ENCODE data around the gene SKI.

SKI gene

GRCh38 chr1:2228157-2228594 is at the start of gene SKI:
Gene SKI (plus strand): TSS chr1:2228319. CDS start chr1:2228767, 448 bp downstream.
- DNase-seq: no peak

GRCh38 chr1:2178875-2179274 is 49.2 kb upstream of the SKI start:
- no peak for DNase-seq

GRCh38 chr1:2179283-2180013 is 48.7 kb upstream of the SKI start:
- DNase-seq: peak in 1 of 51 donors; percentile 63

GRCh38 chr1:2180297-2181245 is 47.5 kb upstream of the SKI start:
- no peak for DNase-seq

GRCh38 chr1:2181271-2181670 is 46.8 kb upstream of the SKI start:
- DNase-seq: no peak

- no peak for DNase-seq
Observed at GRCh38 chr1:2181752-2182151, 46.4 kb upstream of the SKI start.

GRCh38 chr1:2182376-2182775 is 45.7 kb upstream of the SKI start:
- DNase-seq: no peak

- no peak for DNase-seq
Observed at GRCh38 chr1:2183937-2184334, 44.2 kb upstream of the SKI start.

GRCh38 chr1:2184531-2184930 is 43.6 kb upstream of the SKI start:
- no peak for DNase-seq

GRCh38 chr1:2184934-2185333 is 43.2 kb upstream of the SKI start:
- no peak for DNase-seq

- no peak for DNase-seq
Observed at GRCh38 chr1:2185880-2186855, 42.0 kb upstream of the SKI start.

GRCh38 chr1:2186901-2187300 is 41.2 kb upstream of the SKI start:
- no peak for DNase-seq

GRCh38 chr1:2187619-2188018 is 40.5 kb upstream of the SKI start:
- no peak for DNase-seq

GRCh38 chr1:2188336-2188735 is 39.8 kb upstream of the SKI start:
- no peak for DNase-seq

GRCh38 chr1:2189459-2190425 is 38.4 kb upstream of the SKI start:
- peak; percentile 33 to 96 (median 91) for DNase-seq

- no peak for DNase-seq
Observed at GRCh38 chr1:2190491-2190976, 37.6 kb upstream of the SKI start.

GRCh38 chr1:2192031-2192995 is 35.8 kb upstream of the SKI start:
- DNase-seq: peak in 3 of 51 donors; percentile 17 to 33 (median 26)

- no peak for DNase-seq
Observed at GRCh38 chr1:2193514-2194281, 34.4 kb upstream of the SKI start.

Measured in hypothalamus (tissue), 51 donors.